ENCODE data around the gene C1orf146.

DNA sequence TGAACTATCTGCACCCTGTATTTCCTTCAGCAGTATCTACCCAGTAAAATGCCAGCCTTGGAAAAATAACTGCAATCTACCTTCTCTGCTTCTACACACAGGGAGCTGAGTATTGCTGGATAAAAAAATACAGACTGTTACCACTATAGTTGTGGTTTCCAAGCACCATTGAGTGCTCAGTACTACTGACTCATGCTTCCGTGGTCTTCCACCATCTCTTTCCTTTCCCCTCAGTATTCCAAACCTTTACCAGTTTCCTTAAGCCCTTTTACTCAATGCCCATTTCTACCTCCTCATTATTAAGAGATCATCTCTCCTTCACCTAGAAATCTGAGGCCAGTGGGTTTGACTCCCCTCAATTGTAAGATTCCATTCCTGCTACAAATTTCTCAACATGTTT is 57.2 kb downstream of the C1orf146 start:
- TF ChIP-seq, protein P1, sequence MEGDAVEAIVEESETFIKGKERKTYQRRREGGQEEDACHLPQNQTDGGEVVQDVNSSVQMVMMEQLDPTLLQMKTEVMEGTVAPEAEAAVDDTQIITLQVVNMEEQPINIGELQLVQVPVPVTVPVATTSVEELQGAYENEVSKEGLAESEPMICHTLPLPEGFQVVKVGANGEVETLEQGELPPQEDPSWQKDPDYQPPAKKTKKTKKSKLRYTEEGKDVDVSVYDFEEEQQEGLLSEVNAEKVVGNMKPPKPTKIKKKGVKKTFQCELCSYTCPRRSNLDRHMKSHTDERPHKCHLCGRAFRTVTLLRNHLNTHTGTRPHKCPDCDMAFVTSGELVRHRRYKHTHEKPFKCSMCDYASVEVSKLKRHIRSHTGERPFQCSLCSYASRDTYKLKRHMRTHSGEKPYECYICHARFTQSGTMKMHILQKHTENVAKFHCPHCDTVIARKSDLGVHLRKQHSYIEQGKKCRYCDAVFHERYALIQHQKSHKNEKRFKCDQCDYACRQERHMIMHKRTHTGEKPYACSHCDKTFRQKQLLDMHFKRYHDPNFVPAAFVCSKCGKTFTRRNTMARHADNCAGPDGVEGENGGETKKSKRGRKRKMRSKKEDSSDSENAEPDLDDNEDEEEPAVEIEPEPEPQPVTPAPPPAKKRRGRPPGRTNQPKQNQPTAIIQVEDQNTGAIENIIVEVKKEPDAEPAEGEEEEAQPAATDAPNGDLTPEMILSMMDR (IDR thresholded peaks at IDR 0.05), result no peak
- no peak for TF ChIP-seq POLR2A (IDR thresholded peaks at IDR 0.05)

Measured in sigmoid colon (tissue), 3 donors.